Measurements from ENCODE around the gene SPAAR. TPM values are rescaled to one million over a fixed set of nuclear protein-coding genes. Genes with fewer than 3 reads are reported as not detected.
A peak's percentile ranks its signal among the peaks of the same experiment; 100 is the strongest.

Gene SPAAR
- polyA plus RNA-seq, 1 donor, result 0.84 TPM

DNA sequence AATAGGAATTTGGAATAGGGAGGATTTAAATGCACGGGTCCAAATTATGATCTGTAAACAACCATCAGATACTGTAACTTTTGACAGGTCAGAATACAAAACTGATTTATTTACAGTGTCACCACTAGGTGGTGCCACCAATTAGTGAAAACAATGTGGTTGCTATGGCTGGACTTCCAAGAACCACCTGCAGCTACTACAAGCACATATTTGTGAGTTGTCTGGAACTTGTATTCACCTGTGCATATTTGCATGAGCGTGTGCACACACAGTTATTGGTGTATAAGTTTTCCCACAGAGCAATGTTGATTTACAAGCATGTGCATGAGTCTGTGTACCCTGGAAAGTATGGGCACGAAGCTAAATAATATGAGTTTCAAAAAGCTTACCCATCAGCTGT lies 6.2 kb upstream of the SPAAR start:
- Histone ChIP-seq H3K4me1 (ENCODE audit: control insufficient read depth, insufficient read depth, low read length) (peaks cover 37% of the 10 kb centered on the region), H3K27me3 (ENCODE audit: control insufficient read depth, insufficient read depth, low read length) (no peaks in the 10 kb centered on the region), H3K36me3 (ENCODE audit: control insufficient read depth, insufficient read depth, low read length) (no peaks in the 10 kb centered on the region), H3K9me3 (ENCODE audit: control insufficient read depth, low read depth, low read length) (no peaks in the 10 kb centered on the region), H3K27ac (ENCODE audit: low read length) (no peak overlapping the region), H3K4me3 (ENCODE audit: low read length) (no peak overlapping the region)
- WGBS (ENCODE audit: insufficient coverage, low lambda C conversion rate), result 0% methylated on average over 2 of the region's 3 CpGs
- DNase-seq, result peak; percentile 43 to 65

DNA sequence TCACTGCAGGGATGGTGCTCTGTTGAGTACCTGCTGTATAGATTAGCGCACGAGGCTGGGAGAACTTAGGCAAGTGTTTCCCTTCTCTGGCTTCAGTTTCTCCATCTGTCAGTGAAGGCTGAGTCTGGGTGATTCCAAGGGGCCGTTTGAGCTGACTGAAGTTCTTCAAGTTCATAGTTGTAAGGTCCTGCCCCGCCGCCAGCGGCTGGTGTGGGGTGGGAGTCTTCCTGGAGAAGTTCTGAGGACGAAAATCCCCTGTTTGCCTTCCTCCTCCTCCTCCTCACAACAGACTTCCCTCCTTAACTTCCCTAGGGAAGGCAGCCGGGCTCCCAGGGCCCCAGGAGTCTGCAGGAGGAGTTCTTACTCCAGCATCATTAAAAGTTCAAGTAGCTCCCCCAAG lies 5.0 kb upstream of the SPAAR start:
- no peaks in the 10 kb centered on the region for H3K36me3 ChIP-seq (ENCODE audit: control insufficient read depth, insufficient read depth, low read length)
- WGBS (ENCODE audit: insufficient coverage, low lambda C conversion rate), result no CpG with 5 or more reads among the region's 8 CpGs
- no peaks in the 10 kb centered on the region for H3K27me3 ChIP-seq (ENCODE audit: control insufficient read depth, insufficient read depth, low read length)
- peaks cover 50% of the 10 kb centered on the region for H3K4me1 ChIP-seq (ENCODE audit: control insufficient read depth, insufficient read depth, low read length)
- no peak overlapping the region for H3K27ac ChIP-seq (ENCODE audit: low read length)
- no peak overlapping the region for H3K4me3 ChIP-seq (ENCODE audit: low read length)
- no peaks in the 10 kb centered on the region for H3K9me3 ChIP-seq (ENCODE audit: control insufficient read depth, low read depth, low read length)
- DNase-seq, result no peak

DNA sequence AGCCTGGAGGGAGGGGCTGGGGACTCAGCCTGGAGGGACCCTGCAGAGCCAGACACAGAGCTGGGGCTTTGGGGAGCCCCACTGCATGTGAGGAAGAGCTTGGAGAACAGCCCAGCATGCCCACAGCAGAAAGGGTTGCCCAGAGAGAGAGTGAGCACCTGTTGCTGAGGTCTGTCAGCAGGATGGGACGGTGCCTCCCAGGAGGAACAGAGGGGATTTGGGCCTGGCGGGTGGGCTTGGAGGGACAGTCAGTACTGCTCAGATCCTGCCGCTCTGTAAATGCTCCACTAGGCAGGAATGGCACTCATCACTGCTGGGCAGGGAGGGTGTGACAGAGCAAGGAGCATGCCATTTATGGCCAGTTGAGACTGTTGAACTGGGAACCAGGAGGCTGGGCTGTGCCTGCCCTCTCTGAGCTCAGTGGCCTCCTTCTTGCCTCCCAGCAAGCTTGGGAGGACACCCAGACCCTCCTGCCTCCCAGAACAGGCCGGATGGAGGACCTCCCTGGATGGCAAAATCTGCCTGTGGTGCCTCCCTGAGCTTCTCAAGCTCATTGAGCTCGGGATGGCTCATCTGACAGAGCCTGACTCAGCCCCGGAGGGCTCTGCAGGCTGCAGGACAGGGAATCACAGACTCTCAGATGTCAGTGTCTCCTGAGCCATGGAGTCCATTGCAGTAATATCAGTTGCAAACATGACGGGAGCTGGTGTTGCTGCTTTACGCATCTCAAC lies 4.1 kb upstream of the SPAAR start:
- Histone ChIP-seq H3K4me3 (ENCODE audit: low read length) (no peak overlapping the region), H3K9me3 (ENCODE audit: control insufficient read depth, low read depth, low read length) (no peaks in the 10 kb centered on the region), H3K27ac (ENCODE audit: low read length) (peak overlapping the region; percentile 88), H3K4me1 (ENCODE audit: control insufficient read depth, insufficient read depth, low read length) (peaks cover 59% of the 10 kb centered on the region), H3K36me3 (ENCODE audit: control insufficient read depth, insufficient read depth, low read length) (no peaks in the 10 kb centered on the region), H3K27me3 (ENCODE audit: control insufficient read depth, insufficient read depth, low read length) (no peaks in the 10 kb centered on the region)
- no CpG with 5 or more reads among the region's 8 CpGs for WGBS (ENCODE audit: insufficient coverage, low lambda C conversion rate)
- peak; percentile 48 to 54 for DNase-seq

DNA sequence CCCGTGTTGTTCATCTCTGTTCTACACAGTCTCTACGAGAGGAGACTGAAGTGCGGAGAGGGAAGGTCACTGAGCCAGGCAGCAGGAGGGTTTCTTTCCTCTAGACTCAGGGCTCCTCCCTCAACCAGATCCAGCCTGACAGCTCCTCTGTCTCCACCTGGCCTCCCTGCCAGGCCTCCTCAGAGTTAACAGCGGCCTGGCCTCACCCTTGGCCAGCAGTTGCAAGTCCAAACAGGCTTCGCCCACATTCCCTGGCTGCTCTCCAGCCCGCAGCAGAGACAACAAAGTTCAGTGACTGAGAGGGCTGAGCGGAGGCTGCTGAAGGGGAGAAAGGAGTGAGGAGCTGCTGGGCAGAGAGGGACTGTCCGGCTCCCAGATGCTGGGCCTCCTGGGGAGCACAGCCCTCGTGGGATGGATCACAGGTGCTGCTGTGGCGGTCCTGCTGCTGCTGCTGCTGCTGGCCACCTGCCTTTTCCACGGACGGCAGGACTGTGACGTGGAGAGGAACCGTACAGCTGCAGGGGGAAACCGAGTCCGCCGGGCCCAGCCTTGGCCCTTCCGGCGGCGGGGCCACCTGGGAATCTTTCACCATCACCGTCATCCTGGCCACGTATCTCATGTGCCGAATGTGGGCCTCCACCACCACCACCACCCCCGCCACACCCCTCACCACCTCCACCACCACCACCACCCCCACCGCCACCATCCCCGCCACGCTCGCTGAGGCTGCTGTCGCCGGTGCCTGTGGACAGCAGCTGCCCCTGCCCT lies 3.2 kb upstream of the SPAAR start, which contains the start of gene HRCT1:
HRCT1 (plus strand) TSS at position 291 of the 768 bp plus-strand sequence; CDS start at position 377, 86 bp downstream.
- no CpG with 5 or more reads among the region's 30 CpGs for WGBS (ENCODE audit: insufficient coverage, low lambda C conversion rate)
- Histone ChIP-seq H3K4me1 (ENCODE audit: control insufficient read depth, insufficient read depth, low read length) (peaks cover 62% of the 10 kb centered on the region), H3K27me3 (ENCODE audit: control insufficient read depth, insufficient read depth, low read length) (no peaks in the 10 kb centered on the region), H3K27ac (ENCODE audit: low read length) (peak within 1 kb of the TSS; percentile 88), H3K36me3 (ENCODE audit: control insufficient read depth, insufficient read depth, low read length) (no peaks in the 10 kb centered on the region), H3K4me3 (ENCODE audit: low read length) (no peak within 1 kb of the TSS), H3K9me3 (ENCODE audit: control insufficient read depth, low read depth, low read length) (no peaks in the 10 kb centered on the region)
- DNase-seq, result peak; percentile 96 to 97

DNA sequence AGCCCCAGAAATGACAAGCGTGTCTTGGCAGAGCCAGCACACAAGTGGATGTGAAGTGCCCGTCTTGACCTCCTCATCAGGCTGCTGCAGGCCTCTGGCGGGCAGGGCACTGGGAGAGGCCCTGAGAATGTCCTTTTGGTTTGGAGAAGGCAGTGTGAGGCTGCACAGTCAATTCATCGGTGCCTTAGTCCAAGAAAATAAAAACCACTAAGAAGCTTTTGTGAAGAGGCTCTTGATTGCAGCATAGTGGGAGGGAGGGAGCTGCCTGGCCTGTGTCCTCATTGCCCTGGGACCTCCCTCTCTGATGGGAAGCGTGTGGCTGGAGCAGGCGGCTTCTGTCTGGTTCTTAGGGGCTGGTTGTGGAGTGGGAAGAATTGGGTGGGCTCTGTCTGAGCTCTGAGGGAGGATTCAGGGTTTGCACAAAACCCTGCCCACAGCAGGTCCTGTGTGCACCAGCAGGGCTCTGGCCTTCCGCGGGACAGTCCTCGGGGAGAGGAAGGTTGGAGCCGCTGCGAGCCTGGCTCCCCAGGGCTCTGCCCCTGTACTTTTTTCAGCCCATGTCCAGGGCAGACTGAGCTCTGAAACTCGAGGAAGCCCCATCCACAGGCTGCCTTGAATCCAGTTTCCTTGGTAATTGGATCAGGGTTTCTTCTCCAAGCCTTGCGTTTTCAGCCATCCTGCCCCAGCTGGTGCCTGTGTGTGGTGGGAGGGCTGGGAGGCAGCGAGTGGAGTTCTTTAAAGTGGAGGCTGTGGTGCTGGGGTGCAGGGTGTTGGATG lies 2.2 kb upstream of the SPAAR start:
- no peaks in the 10 kb centered on the region for H3K36me3 ChIP-seq (ENCODE audit: control insufficient read depth, insufficient read depth, low read length)
- DNase-seq, result peak in 1 of 2 donors; percentile 75
- H3K9me3 ChIP-seq (ENCODE audit: control insufficient read depth, low read depth, low read length), result no peaks in the 10 kb centered on the region
- no CpG with 5 or more reads among the region's 14 CpGs for WGBS (ENCODE audit: insufficient coverage, low lambda C conversion rate)
- no peak overlapping the region for H3K4me3 ChIP-seq (ENCODE audit: low read length)
- H3K4me1 ChIP-seq (ENCODE audit: control insufficient read depth, insufficient read depth, low read length), result peaks cover 64% of the 10 kb centered on the region
- peak overlapping the region; percentile 88 for H3K27ac ChIP-seq (ENCODE audit: low read length)
- H3K27me3 ChIP-seq (ENCODE audit: control insufficient read depth, insufficient read depth, low read length), result no peaks in the 10 kb centered on the region

DNA sequence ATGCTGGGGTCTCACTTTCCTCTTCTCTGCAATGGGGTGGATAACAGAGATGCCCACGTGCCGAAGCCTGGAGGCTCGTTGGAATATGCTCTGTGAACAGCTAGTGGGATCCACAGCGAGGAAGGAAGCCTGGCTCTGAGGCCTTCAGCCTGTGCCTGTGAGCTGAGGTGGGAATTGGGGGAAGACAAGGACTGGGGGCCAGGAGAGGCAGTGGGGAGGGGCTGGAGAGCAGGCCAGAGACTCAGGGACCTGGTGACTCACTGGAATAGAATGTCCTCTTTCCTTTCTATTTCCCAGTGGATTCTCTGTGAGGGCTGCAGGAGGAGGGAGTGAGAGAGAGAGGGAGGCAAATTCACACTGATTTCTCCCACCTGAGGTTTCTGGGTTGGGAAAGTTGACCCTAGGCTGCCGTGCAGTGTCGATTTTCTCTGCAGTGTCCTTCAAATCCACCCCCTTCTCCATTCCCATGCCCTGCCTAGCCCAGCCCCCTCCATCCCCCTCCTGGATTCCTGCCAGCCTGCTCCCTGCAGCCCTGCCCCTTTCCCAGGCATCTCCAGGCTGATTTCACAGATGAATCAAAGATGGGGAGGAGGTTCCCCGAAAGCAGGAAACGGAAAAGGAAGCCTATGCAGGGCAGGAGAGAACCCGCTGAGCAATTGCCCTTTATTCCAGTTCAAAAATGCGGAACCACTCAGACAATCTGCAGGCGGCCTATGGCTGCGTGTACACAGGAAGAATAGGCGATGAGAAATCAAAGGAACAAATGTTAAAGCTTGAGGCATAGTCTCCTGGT lies 1.4 kb upstream of the SPAAR start:
- Histone ChIP-seq H3K27me3 (ENCODE audit: control insufficient read depth, insufficient read depth, low read length) (no peaks in the 10 kb centered on the region), H3K36me3 (ENCODE audit: control insufficient read depth, insufficient read depth, low read length) (no peaks in the 10 kb centered on the region), H3K9me3 (ENCODE audit: control insufficient read depth, low read depth, low read length) (no peaks in the 10 kb centered on the region), H3K4me3 (ENCODE audit: low read length) (no peak overlapping the region), H3K27ac (ENCODE audit: low read length) (peak overlapping the region; percentile 88), H3K4me1 (ENCODE audit: control insufficient read depth, insufficient read depth, low read length) (peaks cover 64% of the 10 kb centered on the region)
- WGBS (ENCODE audit: insufficient coverage, low lambda C conversion rate), result 40% methylated on average over 1 of the region's 13 CpGs
- DNase-seq, result peak; percentile 73 to 83

DNA sequence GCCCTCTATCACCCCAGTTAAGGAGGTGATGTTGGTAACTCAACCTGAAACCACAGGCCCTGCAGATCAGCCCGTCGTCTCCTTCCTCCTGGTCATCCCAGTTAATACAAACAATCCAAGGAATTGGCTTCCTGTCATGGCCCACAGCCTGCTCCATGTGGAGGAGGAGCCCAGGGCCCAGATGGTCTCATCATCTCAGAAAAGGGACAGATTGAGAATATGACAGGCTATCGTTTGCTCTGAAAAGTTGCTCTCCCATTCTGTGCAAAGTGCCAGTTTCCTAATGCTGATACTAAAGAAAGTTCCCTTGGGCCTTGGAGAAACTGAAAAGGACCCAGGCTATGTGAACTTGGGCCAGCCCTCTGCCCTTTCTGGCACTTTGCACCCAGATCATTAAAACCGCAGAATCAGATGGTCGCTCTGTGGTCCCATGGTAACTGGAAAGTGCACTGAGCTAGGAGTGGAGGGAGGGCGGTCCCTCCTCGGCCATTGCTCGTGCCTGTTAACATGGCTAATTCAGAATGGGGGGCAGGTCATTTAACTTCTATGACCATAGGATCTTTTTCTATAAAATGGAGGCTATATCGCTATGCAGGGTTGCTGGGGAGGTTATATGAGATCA lies 675 bp upstream of the SPAAR start:
- no CpG with 5 or more reads among the region's 9 CpGs for WGBS (ENCODE audit: insufficient coverage, low lambda C conversion rate)
- Histone ChIP-seq H3K9me3 (ENCODE audit: control insufficient read depth, low read depth, low read length) (no peaks in the 10 kb centered on the region), H3K27ac (ENCODE audit: low read length) (peak overlapping the region; percentile 88), H3K36me3 (ENCODE audit: control insufficient read depth, insufficient read depth, low read length) (no peaks in the 10 kb centered on the region), H3K27me3 (ENCODE audit: control insufficient read depth, insufficient read depth, low read length) (no peaks in the 10 kb centered on the region), H3K4me1 (ENCODE audit: control insufficient read depth, insufficient read depth, low read length) (peaks cover 64% of the 10 kb centered on the region), H3K4me3 (ENCODE audit: low read length) (no peak overlapping the region)
- DNase-seq, result peak in 1 of 2 donors; percentile 56

DNA sequence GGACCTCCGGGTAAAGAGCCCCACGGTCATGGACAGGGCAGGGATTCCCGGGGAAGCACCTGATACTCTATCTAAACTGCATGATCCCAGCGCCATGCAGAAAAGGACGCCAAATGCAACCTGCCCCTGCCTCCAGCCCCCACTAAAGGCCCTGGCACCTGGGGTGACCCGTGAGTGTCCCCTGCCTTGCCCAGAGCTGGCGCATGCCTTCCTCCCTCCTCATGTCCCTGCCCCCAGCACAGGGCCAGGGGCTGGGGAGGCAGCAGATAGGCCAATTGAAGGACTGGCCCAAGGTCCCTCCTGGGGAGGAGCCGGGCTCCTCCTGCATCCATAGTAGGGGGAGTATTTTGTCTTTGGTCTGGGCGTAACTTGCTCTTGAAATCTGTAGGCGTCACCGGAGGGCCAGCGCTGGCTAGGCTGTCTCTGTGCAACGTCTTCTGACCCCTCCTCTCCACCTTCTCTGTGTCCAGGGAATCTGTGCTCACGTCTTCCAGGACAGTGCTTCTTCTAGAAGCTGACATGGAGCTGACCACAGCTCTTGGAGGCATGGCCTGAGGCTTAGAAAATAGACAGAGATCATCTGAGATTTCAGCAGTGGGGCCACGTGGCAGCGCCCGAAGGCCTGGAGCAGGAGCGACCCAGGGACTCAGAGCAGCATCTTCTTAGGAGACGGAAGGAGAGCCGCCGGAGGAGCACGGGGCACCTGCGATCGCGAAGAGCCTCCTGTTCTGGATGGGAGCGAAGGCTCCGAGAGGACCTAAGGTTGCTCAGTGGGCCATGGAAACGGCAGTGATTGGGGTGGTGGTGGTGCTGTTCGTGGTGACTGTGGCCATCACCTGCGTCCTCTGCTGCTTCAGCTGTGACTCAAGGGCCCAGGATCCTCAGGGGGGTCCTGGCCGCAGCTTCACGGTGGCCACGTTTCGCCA lies 660 bp downstream of the SPAAR start:
- Histone ChIP-seq H3K27ac (ENCODE audit: low read length) (peak overlapping the region; percentile 88), H3K9me3 (ENCODE audit: control insufficient read depth, low read depth, low read length) (no peaks in the 10 kb centered on the region), H3K4me1 (ENCODE audit: control insufficient read depth, insufficient read depth, low read length) (peaks cover 65% of the 10 kb centered on the region), H3K27me3 (ENCODE audit: control insufficient read depth, insufficient read depth, low read length) (no peaks in the 10 kb centered on the region), H3K36me3 (ENCODE audit: control insufficient read depth, insufficient read depth, low read length) (no peaks in the 10 kb centered on the region), H3K4me3 (ENCODE audit: low read length) (no peak overlapping the region)
- no CpG with 5 or more reads among the region's 34 CpGs for WGBS (ENCODE audit: insufficient coverage, low lambda C conversion rate)
- no peak for DNase-seq

Measured in large intestine (tissue), 3 donors.